Upper lobe of left lung (tissue), 6 donors: ENCODE data around the gene GKN2. TPM values are rescaled to one million over a fixed set of nuclear protein-coding genes. Genes with fewer than 3 reads are reported as not detected.

ENCODE experiments used
- ATAC-seq, 2 donors: fragments of 200-7000 bp; cut with Tn5 transposase; one replicate each; pipeline ENCODE4 v1.9.1; 2022; ENCODE audit warnings: mild to moderate bottlenecking in 2 of 2, moderate library complexity in 2 of 2; ENCODE audit not compliant: low FRiP score in 2 of 2
- DNase-seq, 2 donors: peaks; one replicate each; pipeline ENCODE4 v3.0.0-alpha.2; 2019 to 2020
- H3K27ac ChIP-seq, 4 donors: fragments of 200-600 bp; sonication (generic); one replicate each; pipeline ENCODE4 v1.5.1; 2016 to 2019
- H3K27me3 ChIP-seq, 4 donors: fragments of 200-600 bp; sonication (generic); one replicate each; pipeline ENCODE4 v1.5.1; 2017 to 2019
- H3K36me3 ChIP-seq, 4 donors: fragments of 200-600 bp; sonication (generic); one replicate each; pipeline ENCODE4 v1.5.1; 2016 to 2019
- H3K4me1 ChIP-seq, 4 donors: fragments of 200-600 bp; sonication (generic); one replicate each; pipeline ENCODE4 v1.5.1; 2018 to 2019
- H3K4me3 ChIP-seq, 4 donors: fragments of 200-600 bp; sonication (generic); one replicate each; pipeline ENCODE4 v1.5.1; 2017 to 2019; ENCODE audit warnings: mild to moderate bottlenecking in 2 of 4, moderate library complexity in 1 of 4
- H3K9me3 ChIP-seq, 4 donors: fragments of 200-600 bp; sonication (generic); one replicate each; pipeline ENCODE4 v1.5.1; 2018 to 2019
- EP300 ChIP-seq, 4 donors: sonication (generic); formaldehyde crosslinking; IDR thresholded peaks; one replicate each; pipeline ENCODE4 v1.5.1; 2017; ENCODE audit warnings: antibody characterized with exemption in 4 of 4, control low read depth in 2 of 4
- POLR2A ChIP-seq, 4 donors: fragments of 450-650 bp; IDR thresholded peaks; one replicate each; pipeline ENCODE4 v1.5.1; 2016 to 2017; ENCODE audit warnings: antibody characterized with exemption in 4 of 4, mild to moderate bottlenecking in 2 of 4
- POLR2AphosphoS5 ChIP-seq, 2 donors: sonication (generic); formaldehyde crosslinking; IDR thresholded peaks; one replicate each; pipeline ENCODE4 v1.5.1; 2017; ENCODE audit warnings: antibody characterized with exemption in 2 of 2
- WGBS, 2 donors: methylation state at CpG; one replicate each; pipeline ENCODE4 v1.1.5; 2017 to 2018; 5-methylcytosine and 5-hydroxymethylcytosine counted together
- total RNA-seq, 6 donors: library from RNA; depleted of rRNA in 4 of 6; stranded (reverse); fragments of >200 nt in 4 of 6; gene quantifications; one replicate each; pipeline versions ENCODE4 v1.1.0 to v1.2.1, GENCODE V29; 2016 to 2021
- TF ChIP-seq, protein P1 (sequence below), 6 experiments: fragments of 450-650 bp in 4 of 6; fragments of 200-600 bp in 2 of 6; sonication (generic) in 2 of 6; IDR thresholded peaks; one replicate each; pipeline ENCODE4 v1.5.1; 2016 to 2019; ENCODE audit warnings: antibody characterized with exemption in 6 of 6
- donor health status: DM: no; HTN: no; CAD: no; lungs with moderate emphysema.
- donor health status: DM: no; HTN: yes; CAD: no; lungs with severe emphysema.

GKN2 gene
- total RNA-seq, 6 donors from 2014 or later: 10.5 to 195 (median 60.7) TPM

- no peak for ATAC-seq
- Histone ChIP-seq H3K27me3 (no peaks in the 10 kb centered on the region), H3K9me3 (no peaks in the 10 kb centered on the region), H3K4me1 (no peaks in the 10 kb centered on the region), H3K27ac (no peak overlapping the region), H3K36me3 (no peaks in the 10 kb centered on the region), H3K4me3 (no peak overlapping the region)
- WGBS, 2 donors: 69 to 81% methylated on average over 7 of the region's 7 CpGs
- TF ChIP-seq POLR2AphosphoS5 (IDR thresholded peaks at IDR 0.05) (no peak), EP300 (IDR thresholded peaks at IDR 0.05) (no peak), POLR2A (IDR thresholded peaks at IDR 0.05) (no peak)
- TF ChIP-seq, protein P1, sequence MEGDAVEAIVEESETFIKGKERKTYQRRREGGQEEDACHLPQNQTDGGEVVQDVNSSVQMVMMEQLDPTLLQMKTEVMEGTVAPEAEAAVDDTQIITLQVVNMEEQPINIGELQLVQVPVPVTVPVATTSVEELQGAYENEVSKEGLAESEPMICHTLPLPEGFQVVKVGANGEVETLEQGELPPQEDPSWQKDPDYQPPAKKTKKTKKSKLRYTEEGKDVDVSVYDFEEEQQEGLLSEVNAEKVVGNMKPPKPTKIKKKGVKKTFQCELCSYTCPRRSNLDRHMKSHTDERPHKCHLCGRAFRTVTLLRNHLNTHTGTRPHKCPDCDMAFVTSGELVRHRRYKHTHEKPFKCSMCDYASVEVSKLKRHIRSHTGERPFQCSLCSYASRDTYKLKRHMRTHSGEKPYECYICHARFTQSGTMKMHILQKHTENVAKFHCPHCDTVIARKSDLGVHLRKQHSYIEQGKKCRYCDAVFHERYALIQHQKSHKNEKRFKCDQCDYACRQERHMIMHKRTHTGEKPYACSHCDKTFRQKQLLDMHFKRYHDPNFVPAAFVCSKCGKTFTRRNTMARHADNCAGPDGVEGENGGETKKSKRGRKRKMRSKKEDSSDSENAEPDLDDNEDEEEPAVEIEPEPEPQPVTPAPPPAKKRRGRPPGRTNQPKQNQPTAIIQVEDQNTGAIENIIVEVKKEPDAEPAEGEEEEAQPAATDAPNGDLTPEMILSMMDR (IDR thresholded peaks at IDR 0.05): no peak
- DNase-seq: no peak
Measured at GRCh38 chr2:68993660-68994059, 41.0 kb upstream of the GKN2 start.

DNA sequence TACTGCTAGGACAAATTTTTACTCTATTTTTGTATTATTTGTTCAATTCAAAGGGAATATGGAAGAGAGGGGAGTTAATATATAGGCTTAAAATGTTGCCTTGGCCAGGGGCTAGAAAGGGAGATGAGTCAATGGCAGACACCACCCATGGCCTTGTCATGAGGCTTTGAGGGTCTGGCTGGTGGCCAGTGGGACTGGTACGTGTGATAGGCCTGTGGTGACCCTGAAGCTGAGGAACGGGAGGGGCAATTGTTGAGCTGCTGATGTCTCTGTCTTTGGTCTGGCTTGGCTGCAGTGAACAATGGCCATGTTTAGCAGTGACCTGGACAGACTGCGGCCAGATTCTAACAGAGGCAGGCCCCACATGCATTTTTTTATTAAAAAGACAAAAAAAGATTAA lies 40.2 kb upstream of the GKN2 start:
- H3K36me3 ChIP-seq: no peaks in the 10 kb centered on the region
- 80 to 85% methylated on average over 3 of the region's 3 CpGs for WGBS, 2 donors
- DNase-seq (no peak), ATAC-seq (no peak)
- no peak overlapping the region for H3K4me3 ChIP-seq
- H3K9me3 ChIP-seq: no peaks in the 10 kb centered on the region
- H3K27ac ChIP-seq: no peak overlapping the region
- no peak for TF ChIP-seq POLR2AphosphoS5 (IDR thresholded peaks at IDR 0.05)
- no peak for TF ChIP-seq EP300 (IDR thresholded peaks at IDR 0.05)
- TF ChIP-seq POLR2A (IDR thresholded peaks at IDR 0.05): no peak
- TF ChIP-seq, protein P1 (IDR thresholded peaks at IDR 0.05): no peak
- no peaks in the 10 kb centered on the region for H3K27me3 ChIP-seq
- no peaks in the 10 kb centered on the region for H3K4me1 ChIP-seq

- 86 to 89% methylated on average over 5 of the region's 5 CpGs for WGBS, 2 donors
- Histone ChIP-seq H3K36me3 (no peaks in the 10 kb centered on the region), H3K27me3 (no peaks in the 10 kb centered on the region), H3K27ac (no peak overlapping the region), H3K9me3 (no peaks in the 10 kb centered on the region), H3K4me3 (no peak overlapping the region), H3K4me1 (no peaks in the 10 kb centered on the region)
- ATAC-seq (no peak), DNase-seq (no peak)
- TF ChIP-seq, protein P1 (IDR thresholded peaks at IDR 0.05): no peak
- TF ChIP-seq POLR2AphosphoS5 (IDR thresholded peaks at IDR 0.05): no peak
- TF ChIP-seq POLR2A (IDR thresholded peaks at IDR 0.05): no peak
- no peak for TF ChIP-seq EP300 (IDR thresholded peaks at IDR 0.05)
Measured at GRCh38 chr2:68992341-68992740, 39.6 kb upstream of the GKN2 start.

DNA sequence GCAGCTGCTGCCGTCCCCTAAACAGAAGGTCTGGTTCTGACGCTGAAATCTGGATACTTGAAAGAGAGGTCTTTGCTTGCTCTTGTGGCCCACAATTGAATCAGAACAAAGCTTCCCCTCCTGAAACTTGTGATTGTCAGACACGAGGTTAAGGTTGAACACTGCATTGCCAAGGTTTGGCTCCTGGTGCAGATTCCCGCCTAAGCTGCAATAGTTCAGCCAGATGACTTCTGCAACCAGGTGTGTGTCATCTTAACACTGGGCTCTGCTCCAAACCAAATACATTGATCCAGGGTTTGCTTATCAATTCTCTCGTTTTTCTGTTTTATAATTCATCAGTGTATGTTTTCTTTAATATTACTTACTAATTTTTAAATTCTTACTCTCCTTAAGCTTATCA lies 36.3 kb upstream of the GKN2 start:
- H3K4me3 ChIP-seq: no peak overlapping the region
- H3K4me1 ChIP-seq: no peaks in the 10 kb centered on the region
- ATAC-seq (no peak), DNase-seq (no peak)
- WGBS, 2 donors: 79 to 83% methylated on average over 5 of the region's 5 CpGs
- no peak overlapping the region for H3K27ac ChIP-seq
- TF ChIP-seq POLR2A (IDR thresholded peaks at IDR 0.05) (no peak), POLR2AphosphoS5 (IDR thresholded peaks at IDR 0.05) (no peak), EP300 (IDR thresholded peaks at IDR 0.05) (no peak)
- TF ChIP-seq, protein P1 (IDR thresholded peaks at IDR 0.05): no peak
- H3K36me3 ChIP-seq: no peaks in the 10 kb centered on the region
- no peaks in the 10 kb centered on the region for H3K9me3 ChIP-seq
- no peaks in the 10 kb centered on the region for H3K27me3 ChIP-seq

GRCh38 chr2:68987021-68987503 lies 34.4 kb upstream of the GKN2 start:
- 71 to 76% methylated on average over 5 of the region's 5 CpGs for WGBS, 2 donors
- no peaks in the 10 kb centered on the region for H3K4me1 ChIP-seq
- no peaks in the 10 kb centered on the region for H3K27me3 ChIP-seq
- no peak overlapping the region for H3K27ac ChIP-seq
- H3K4me3 ChIP-seq: no peak overlapping the region
- no peaks in the 10 kb centered on the region for H3K36me3 ChIP-seq
- DNase-seq: no peak
- TF ChIP-seq, protein P1 (IDR thresholded peaks at IDR 0.05): no peak
- TF ChIP-seq POLR2AphosphoS5 (IDR thresholded peaks at IDR 0.05) (no peak), EP300 (IDR thresholded peaks at IDR 0.05) (no peak), POLR2A (IDR thresholded peaks at IDR 0.05) (no peak)
- H3K9me3 ChIP-seq: no peaks in the 10 kb centered on the region
- peak in 1 of 2 donors; percentile 74 for ATAC-seq
